Ovary (tissue), 9 donors: ENCODE results near the gene KRT13. TPM values are rescaled to one million over a fixed set of nuclear protein-coding genes. Genes with fewer than 3 reads are reported as not detected.

Experiments used
- DNase-seq, 5 donors: peaks; one replicate each; pipeline ENCODE4 v3.0.0-alpha.2; 2019 to 2020
- H3K27ac ChIP-seq, 2 donors: fragments of 200-600 bp; one replicate each; pipeline versions ENCODE4 v1.5.1 to v1.8.0; 2019 to 2022
- H3K27me3 ChIP-seq: fragments of 200-600 bp; one replicate; pipeline ENCODE4 v1.8.0; 2022
- H3K36me3 ChIP-seq: fragments of 200-600 bp; sonication (generic); one replicate; pipeline ENCODE4 v1.5.1; 2019
- H3K4me1 ChIP-seq: one replicate; pipeline ENCODE4 v1.8.1; 2013; ENCODE audit warnings: mild to moderate bottlenecking, moderate library complexity; ENCODE audit not compliant: insufficient read depth
- H3K4me3 ChIP-seq: fragments of 200-600 bp; sonication (generic); one replicate; pipeline ENCODE4 v1.5.1; 2017
- H3K9me3 ChIP-seq, 2 donors: fragments of 200-600 bp in 1 of 2; sonication (generic) in 1 of 2; one replicate each; pipeline versions ENCODE4 v1.5.1 to v1.8.1; 2013 to 2019; ENCODE audit warnings: mild to moderate bottlenecking in 1 of 2, moderate library complexity in 1 of 2
- EP300 ChIP-seq: sonication (generic); formaldehyde crosslinking; IDR thresholded peaks from one replicate; pipeline ENCODE4 v1.6.1; 2017; ENCODE audit warnings: antibody characterized with exemption
- POLR2A ChIP-seq: fragments of 450-650 bp; IDR thresholded peaks from one replicate; pipeline ENCODE4 v1.6.1; 2017; ENCODE audit warnings: antibody characterized with exemption, mild to moderate bottlenecking, moderate library complexity
- WGBS, 3 donors: extraction: QIAGEN DNeasy Blood & Tissue Kit in 1 of 3; methylation state at CpG; one replicate each; pipeline versions ENCODE4 v1.1.5 to v1.1.7; 2013 to 2017; 5-methylcytosine and 5-hydroxymethylcytosine counted together
- intact Hi-C, 4 donors: fragments of 100-400 bp; cut with DNase I; formaldehyde crosslinking; loops; one replicate each; pipeline versions ENCODE4 v1.11.0 to v1.15.1; 2022 to 2023
- polyA plus RNA-seq, 2 donors: library from polyadenylated mRNA; stranded (reverse); fragments of 200-250 nt in 1 of 2; fragments of 350-450 nt in 1 of 2; fragmentation: Illumina TruSeq in 1 of 2; extraction: RNeasy Lipid Tissue Mini Kit (QIAGEN cat#74804) in 1 of 2; gene quantifications; one replicate each; pipeline ENCODE4 v1.2.3, GENCODE V29; 2013 to 2014
- total RNA-seq, 7 donors: library from RNA; depleted of rRNA in 2 of 7; stranded (reverse); fragments of >200 nt in 2 of 7; fragmentation: NEBNext Ultra II Directional in 3 of 7; extraction: Animal tissue kit (Norgen Biotek cat#: 25700) in 3 of 7; gene quantifications; one replicate each; pipeline versions ENCODE4 v1.1.0 to v1.2.4, GENCODE V29; 2016 to 2023
- TF ChIP-seq, protein P1 (sequence below), 3 donors: fragments of 450-650 bp in 2 of 3; fragments of 200-600 bp in 1 of 3; IDR thresholded peaks; one replicate each; pipeline versions ENCODE4 v1.5.1 to v1.8.0; 2016 to 2022; ENCODE audit warnings: antibody characterized with exemption in 3 of 3, mild to moderate bottlenecking in 1 of 3
- donor health status: DM: no; HTN: no; CAD: no; lungs with moderate emphysema.
- donor health status: DM: no; HTN: no; CAD: no.
- donor health status: Bipolar disorder and iron deficiency.
- donor health status: DM: yes; HTN: yes; CAD: no.
- donor health status: DM: no; HTN: no; CAD: no.
- donor health status: DM: yes; HTN: yes; CAD: no.

The KRT13 gene
- total and polyA plus RNA-seq, 9 donors = 0.16 to 3.7 (median 1.1) TPM; not detected in 2

DNA sequence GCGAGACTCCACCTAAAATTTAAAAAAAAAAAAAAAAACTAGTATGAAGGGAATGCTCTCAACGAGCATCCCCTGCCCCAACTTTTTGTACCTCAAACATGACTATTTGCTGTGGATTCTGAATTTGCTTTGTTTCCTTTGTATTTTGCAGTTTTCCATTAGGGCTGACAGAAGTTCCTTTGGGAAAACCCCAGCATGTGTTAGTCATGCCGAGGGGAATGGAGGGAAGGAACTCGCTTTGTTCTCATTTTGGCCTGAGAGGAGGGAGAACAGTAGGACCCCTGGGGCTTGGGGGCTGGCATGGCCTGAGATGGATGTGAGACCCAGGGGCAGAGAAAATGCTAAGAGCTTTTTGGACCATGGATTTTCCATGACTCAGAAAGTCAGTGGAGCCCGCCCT, 46.0 kb upstream of the KRT13 start:
- intact Hi-C loops = loop anchor here in 3 of 4 donors (5.0 to 10.0 kb wide), 3 partner anchors 96 to 647 kb away; no protein-coding TSS in a partner anchor
- no peaks in the 10 kb centered on the region for H3K27me3 ChIP-seq
- no peaks in the 10 kb centered on the region for H3K36me3 ChIP-seq
- no peak for TF ChIP-seq EP300
- no peak for TF ChIP-seq POLR2A
- TF ChIP-seq, protein P1, sequence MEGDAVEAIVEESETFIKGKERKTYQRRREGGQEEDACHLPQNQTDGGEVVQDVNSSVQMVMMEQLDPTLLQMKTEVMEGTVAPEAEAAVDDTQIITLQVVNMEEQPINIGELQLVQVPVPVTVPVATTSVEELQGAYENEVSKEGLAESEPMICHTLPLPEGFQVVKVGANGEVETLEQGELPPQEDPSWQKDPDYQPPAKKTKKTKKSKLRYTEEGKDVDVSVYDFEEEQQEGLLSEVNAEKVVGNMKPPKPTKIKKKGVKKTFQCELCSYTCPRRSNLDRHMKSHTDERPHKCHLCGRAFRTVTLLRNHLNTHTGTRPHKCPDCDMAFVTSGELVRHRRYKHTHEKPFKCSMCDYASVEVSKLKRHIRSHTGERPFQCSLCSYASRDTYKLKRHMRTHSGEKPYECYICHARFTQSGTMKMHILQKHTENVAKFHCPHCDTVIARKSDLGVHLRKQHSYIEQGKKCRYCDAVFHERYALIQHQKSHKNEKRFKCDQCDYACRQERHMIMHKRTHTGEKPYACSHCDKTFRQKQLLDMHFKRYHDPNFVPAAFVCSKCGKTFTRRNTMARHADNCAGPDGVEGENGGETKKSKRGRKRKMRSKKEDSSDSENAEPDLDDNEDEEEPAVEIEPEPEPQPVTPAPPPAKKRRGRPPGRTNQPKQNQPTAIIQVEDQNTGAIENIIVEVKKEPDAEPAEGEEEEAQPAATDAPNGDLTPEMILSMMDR (IDR thresholded peaks at IDR 0.05) = no peak
- H3K27ac ChIP-seq = no peak overlapping the region
- WGBS, 3 donors = 63 to 67% (median 64%) methylated on average over 5 of the region's 5 CpGs
- H3K4me3 ChIP-seq = no peak overlapping the region
- no peaks in the 10 kb centered on the region for H3K9me3 ChIP-seq
- H3K4me1 ChIP-seq = peaks cover 14% of the 10 kb centered on the region
- no peak for DNase-seq

DNA sequence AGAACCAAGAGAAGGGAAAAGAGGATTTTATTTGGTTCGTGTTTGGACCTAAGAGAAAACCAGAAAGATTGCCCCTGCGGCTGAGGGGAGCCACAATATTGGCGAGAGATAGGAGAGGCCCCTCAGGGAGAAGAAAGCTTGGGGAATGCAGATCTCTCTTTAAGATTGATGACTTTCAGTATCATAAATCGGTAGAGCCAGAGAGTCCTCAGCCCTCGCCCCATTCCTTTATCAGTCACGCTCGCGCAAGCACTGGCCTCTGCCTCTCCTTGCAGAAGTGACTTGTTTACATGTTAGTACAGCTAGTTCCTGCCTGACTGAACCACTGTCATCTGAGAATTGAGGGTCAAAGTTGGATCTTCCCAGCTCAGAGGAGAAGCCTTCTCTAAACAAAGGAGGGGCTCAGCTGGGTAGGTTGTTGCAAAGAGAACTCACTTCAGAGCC, 44.2 kb upstream of the KRT13 start:
- TF ChIP-seq, protein P1 (IDR thresholded peaks at IDR 0.05) = no peak
- TF ChIP-seq EP300 = no peak
- no peak for TF ChIP-seq POLR2A
- Histone ChIP-seq H3K36me3 (no peaks in the 10 kb centered on the region), H3K27ac (peak overlapping the region in 1 of 2 donors; percentile 75), H3K4me3 (no peak overlapping the region), H3K4me1 (peaks cover 14% of the 10 kb centered on the region), H3K9me3 (no peaks in the 10 kb centered on the region), H3K27me3 (no peaks in the 10 kb centered on the region)
- DNase-seq = no peak
- WGBS, 3 donors = 60 to 75% (median 74%) methylated on average over 8 of the region's 8 CpGs
- intact Hi-C loops = loop anchor here in 3 of 4 donors (5.0 to 10.0 kb wide), 6 partner anchors 98 to 862 kb away; no protein-coding TSS in a partner anchor

GRCh38 chr17:41548844-41549595, 43.6 kb upstream of the KRT13 start:
- peak overlapping the region in 1 of 2 donors; percentile 75 for H3K27ac ChIP-seq
- DNase-seq = peak; percentile 84 to 92 (median 86)
- H3K36me3 ChIP-seq = no peaks in the 10 kb centered on the region
- TF ChIP-seq, protein P1 (IDR thresholded peaks at IDR 0.05) = peak; percentile 59 to 69 (median 68)
- TF ChIP-seq POLR2A = no peak
- no peaks in the 10 kb centered on the region for H3K9me3 ChIP-seq
- H3K4me1 ChIP-seq = peaks cover 14% of the 10 kb centered on the region
- 2 to 4% (median 4%) methylated on average over 25 of the region's 25 CpGs for WGBS, 3 donors
- intact Hi-C loops = loop anchor here in 2 of 4 donors (5.0 to 10.0 kb wide), 3 partner anchors 108 to 862 kb away; no protein-coding TSS in a partner anchor
- no peaks in the 10 kb centered on the region for H3K27me3 ChIP-seq
- H3K4me3 ChIP-seq = no peak overlapping the region

- intact Hi-C loops = loop anchor here in 2 of 4 donors (5.0 to 10.0 kb wide), 3 partner anchors 109 to 861 kb away; no protein-coding TSS in a partner anchor
- whole genome bisulfite sequencing, 3 donors = 13 to 19% (median 16%) methylated on average over 23 of the region's 23 CpGs
- DNase-seq = peak; percentile 81 to 89 (median 88)
- Histone ChIP-seq H3K27me3 (no peaks in the 10 kb centered on the region), H3K4me3 (no peak overlapping the region), H3K4me1 (peaks cover 14% of the 10 kb centered on the region), H3K36me3 (no peaks in the 10 kb centered on the region), H3K9me3 (no peaks in the 10 kb centered on the region), H3K27ac (peak overlapping the region; percentile 5 to 75)
- TF ChIP-seq, protein P1 (IDR thresholded peaks at IDR 0.05) = no peak
- no peak for TF ChIP-seq POLR2A
- no peak for TF ChIP-seq EP300
Observed at GRCh38 chr17:41547921-41548843, 42.8 kb upstream of the KRT13 start.
